ENCODE results near the gene PSMC3.

Gene PSMC3

GRCh38 chr11:47443028-47443700 lies 16.9 kb upstream of the PSMC3 start:
- no peak for DNase-seq (ENCODE audit: low spot score)

DNA sequence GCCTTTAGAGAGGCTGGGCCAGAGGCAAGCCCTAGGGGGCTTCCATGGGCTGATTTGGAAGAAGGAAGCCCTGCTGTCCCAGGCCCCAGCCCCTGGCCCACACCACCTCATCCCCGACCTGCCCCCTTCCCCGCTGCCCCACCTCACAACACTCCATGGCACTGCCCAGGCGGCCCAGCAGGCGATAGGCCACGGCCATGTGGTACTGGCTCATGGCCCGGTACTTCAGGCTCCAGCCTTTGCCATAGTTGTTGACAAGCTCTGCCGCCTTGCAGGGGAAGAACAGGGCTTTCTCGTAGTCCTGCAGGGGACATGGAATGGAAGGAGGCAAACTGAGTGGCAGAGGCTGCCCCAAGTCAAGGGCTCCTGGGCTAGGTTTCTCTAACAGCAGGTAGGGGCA lies 16.3 kb upstream of the PSMC3 start:
- no peak for DNase-seq (ENCODE audit: low spot score)

GRCh38 chr11:47441421-47441820 lies 15.2 kb upstream of the PSMC3 start:
- no peak for DNase-seq (ENCODE audit: low spot score)

DNA sequence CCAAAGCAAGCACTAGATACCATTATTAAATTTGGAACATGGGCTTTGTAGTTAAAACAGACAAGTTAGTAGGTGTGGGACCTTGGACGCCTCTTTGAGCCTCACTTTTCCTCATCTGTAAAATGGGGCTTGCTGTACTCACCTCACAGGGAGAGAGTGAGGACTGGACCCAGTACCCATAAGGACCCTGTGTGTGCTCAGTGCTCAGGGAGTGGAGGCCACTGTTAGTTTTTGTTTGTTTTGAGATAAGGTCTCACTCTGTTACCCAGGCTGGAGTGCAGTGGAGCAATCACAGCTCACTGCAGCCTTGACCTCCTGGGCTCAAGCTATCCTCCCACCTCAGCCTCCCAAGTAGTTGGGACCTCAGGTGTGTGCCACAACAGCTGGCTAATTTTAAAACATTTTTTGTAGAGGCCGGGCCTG lies 13.8 kb upstream of the PSMC3 start:
- DNase-seq (ENCODE audit: low spot score), result no peak

- no peak for DNase-seq (ENCODE audit: low spot score)
Measured at GRCh38 chr11:47438721-47439120, 12.5 kb upstream of the PSMC3 start.

- DNase-seq (ENCODE audit: low spot score), result no peak
Measured at GRCh38 chr11:47437746-47438418, 11.6 kb upstream of the PSMC3 start.

DNA sequence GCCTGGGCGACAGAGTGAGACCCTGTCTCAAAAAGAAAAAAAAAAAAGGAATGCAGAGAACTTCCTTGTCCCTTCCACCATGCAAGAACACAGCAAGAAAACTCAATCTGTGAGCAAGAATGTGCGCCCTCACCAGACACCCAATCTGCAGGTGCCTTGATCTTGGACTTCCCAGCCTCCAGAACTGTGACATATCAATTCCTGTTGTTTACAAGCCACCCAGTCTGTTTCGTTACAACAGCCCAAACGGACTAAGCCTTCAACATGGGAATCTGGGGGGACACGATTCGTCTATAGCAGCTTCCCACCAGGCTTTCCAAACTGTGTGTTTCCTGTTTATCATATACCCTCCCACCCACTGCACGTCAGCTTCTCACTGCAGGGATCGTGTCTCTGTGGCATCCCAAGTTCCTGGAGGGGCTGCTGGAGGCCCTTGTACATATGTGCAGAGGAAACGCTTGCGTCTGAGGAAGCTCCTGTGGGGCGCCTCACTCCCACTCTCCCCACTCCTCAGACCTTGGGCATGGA lies 11.0 kb upstream of the PSMC3 start:
- DNase-seq (ENCODE audit: low spot score), result no peak

DNA sequence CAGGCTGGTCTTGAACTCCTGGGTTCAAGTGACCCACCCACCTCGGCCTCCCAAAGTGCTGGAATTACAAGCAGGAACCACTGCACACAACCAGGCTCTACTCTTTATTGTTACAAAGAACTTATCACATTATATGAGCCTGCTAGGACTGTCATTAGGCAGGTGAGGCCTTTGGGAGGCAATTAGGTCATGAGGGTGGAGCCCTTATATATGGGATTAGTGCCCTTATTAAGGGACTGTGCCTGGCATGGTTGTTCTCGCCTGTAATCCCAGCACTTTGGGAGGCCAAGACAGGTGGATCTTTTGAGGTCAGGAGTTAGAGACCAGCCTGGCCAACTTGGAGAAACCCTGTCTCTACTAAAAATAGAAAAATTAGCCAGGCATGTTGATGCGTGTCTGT lies 10.5 kb upstream of the PSMC3 start:
- no peak for DNase-seq (ENCODE audit: low spot score)

GRCh38 chr11:47435687-47436086 lies 9.4 kb upstream of the PSMC3 start:
- no peak for DNase-seq (ENCODE audit: low spot score)

DNA sequence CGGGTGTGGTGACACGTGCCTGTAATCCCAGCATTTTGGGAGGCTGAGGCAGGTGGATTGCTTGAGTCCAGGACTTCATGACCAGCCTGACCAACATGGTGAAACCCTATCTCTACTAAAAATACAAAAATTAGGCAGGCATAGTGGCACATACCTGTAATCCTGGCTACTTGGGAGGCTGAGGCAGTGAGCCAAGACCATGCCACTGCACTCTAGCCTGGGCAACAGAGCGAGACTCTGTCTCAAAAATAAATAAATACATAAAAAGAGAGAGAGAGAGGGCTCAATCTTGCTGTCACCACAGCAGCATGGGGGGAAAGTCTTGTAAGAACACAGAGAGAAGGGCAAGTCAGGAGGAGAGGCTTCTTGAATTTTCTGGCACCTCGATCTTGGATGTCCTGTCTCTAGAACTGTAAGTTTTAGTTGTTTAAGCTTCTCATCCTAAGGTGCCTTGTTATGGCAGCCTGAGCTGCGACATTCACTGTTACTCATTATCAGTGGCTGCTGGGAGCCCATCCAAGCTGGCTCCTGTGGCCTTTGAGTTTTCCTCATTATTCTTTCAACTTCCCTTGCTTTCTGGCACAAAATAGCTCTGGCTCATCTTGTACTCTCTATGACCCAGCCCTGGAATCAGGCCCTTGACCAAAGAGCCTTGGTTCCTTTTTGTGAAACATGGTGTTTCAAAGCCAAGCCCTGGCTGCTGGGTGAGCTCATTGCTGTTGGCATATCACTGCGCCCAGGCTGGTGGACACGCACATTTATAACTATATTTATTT lies 8.0 kb upstream of the PSMC3 start:
- no peak for DNase-seq (ENCODE audit: low spot score)

DNA sequence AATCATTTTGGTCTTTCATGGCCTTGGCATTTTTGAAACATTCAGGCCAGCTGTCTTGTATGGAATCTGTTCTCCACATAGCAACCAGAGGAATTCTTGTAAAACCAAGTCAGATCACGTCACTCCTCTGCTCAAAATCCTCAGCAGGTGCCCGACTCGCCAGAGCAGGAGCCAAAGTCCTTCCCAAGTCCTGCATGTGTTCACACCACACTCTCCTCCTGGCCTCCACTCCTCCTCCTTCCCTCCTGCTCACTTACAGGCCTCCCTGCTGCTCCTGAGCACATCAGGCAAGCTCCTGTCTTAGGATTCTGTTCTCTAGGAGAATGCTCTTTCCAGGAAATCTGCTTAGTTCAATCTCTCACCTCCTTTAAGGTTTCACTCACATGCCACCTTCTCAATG lies 6.9 kb upstream of the PSMC3 start:
- DNase-seq (ENCODE audit: low spot score), result no peak

DNA sequence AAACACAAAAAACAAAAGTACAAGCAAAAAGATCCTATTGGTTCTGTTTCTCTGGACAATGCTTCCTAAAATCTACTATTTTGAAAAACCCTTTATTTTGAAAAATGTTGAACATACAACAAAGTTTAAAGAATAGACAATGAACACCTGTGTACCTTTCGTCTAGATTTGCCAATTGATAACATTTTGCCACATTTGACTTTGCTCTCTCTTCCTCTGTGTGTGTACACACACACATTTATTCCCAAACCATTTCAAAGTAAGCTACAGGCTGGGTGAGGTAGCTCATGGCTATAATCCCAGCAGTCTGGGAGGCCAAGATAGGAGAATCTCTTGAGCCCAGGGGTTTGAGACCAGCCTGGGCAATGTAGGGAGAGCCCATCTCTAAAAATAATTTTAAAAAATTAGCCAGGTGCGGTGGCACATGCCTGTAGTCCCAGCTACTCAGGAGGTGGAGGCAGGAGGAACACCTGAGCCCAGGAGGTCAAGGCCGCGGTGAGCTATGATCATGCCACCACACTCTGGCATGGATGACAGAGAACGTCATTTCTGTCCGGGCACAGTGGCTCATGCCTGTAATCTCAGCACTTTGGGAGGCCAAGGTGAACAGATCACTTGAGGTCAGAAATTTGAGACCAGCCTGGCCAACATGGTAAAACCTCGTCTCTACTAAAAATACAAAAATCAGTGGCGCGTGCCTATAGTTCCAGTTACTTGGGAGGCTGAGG lies 5.3 kb upstream of the PSMC3 start:
- DNase-seq (ENCODE audit: low spot score), result no peak

- no peak for DNase-seq (ENCODE audit: low spot score)
Measured at GRCh38 chr11:47430524-47430923, 4.3 kb upstream of the PSMC3 start.

DNA sequence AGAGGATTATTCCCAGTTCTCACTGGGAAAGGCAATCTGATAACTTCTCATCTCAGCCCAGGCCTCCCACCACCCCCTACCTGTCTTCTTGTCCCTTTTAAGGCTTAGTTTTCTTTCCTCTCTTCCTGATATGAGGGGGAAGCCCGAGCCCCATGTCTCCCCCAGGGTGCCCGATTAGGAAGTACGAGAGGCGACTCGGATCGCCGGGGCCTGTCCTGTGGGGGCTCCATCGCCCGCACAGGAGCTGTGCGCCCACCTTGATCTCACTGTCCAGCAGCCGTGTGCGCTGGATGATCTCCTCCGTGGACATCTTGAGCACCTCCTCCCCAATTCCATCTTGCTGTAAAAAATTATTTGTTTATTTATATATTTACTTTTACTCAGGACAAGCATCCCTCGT lies 628 bp downstream of the PSMC3 start:
- no peak for DNase-seq (ENCODE audit: low spot score)

DNA sequence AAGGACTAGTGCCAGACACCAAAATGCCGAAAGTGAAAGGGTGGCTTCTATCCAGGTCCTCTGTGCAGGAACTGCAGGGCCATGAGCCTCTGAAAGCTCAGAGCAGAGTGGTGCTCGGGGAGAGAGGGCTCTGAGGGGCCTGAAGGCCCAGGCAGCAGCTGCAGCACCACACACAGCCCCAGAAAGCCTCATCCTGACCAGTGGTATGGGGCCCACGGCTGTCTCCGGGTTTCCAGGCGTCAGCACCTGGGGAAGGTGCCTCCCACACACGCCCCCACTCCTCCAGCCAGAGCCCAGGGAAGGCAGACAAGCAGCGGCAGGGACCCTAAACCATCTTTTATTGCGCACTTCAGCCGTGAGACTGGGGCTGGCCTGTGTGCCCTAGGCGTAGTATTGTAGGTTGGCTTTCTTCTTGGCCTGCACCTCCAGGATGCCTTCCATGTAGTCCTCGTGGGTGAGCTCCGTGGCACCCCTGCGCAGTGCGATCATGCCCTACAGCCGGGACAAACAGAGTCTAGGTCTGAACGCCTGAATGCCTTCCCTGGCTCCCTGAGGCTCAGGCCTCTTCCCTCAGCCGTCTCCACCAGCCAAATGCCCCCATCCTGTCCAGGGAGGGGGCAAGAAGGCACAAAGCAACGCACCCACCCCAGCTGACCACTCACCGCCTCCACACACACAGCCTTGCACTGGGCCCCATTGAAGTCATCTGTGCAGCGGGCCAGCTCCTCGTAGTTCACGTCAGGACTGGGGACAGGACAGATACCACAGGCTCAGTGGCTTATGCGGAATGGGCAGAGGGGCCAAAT lies 7.6 kb downstream of the PSMC3 start:
- DNase-seq (ENCODE audit: low spot score), result no peak

DNA sequence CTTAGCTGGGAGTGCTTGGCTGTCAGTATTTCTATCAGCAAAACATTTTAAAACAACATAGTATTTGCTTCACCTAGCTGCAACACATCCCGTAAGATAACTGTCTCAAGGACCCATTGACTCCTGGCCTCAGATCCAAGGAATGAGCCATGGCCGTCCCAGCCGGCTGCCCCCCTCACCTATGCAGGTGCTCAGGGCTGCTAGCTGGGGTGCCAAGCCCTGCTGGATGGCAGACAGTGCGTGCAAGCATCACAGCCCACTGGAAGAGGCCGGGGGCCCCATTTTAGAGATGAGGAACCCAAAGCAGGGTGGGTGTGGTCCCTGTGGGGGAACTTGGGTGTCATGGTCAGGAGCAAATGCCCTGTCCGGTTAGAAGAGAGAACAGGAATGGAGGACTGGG lies 8.5 kb downstream of the PSMC3 start:
- DNase-seq (ENCODE audit: low spot score), result no peak

DNA sequence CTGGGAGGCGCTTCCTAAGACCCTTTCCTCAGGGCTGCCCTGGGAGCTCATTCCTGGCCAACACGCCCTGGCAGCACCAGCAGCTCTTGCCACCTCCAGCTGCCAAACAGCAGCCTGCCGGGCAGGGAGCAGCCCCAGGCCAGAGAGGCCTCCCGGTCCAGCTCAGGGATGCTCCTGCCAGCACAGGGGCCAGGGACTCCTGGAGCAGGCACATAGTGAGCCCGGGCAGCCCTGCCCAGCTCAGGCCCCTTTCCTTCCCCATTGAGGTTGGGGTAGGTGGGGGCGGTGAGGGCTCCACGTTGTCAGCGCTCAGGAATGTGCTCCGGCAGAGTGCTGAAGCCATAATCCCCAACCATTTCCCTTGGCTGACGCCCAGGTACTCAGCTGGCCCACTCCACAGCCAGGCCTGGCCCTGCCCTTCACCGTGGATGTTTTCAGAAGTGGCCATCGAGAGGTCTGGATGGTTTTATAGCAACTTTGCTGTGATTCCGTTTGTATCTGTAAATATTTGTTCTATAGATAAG lies 10.2 kb downstream of the PSMC3 start:
- no peak for DNase-seq (ENCODE audit: low spot score)

GRCh38 chr11:47415091-47415854 lies 11.0 kb downstream of the PSMC3 start:
- no peak for DNase-seq (ENCODE audit: low spot score)

DNA sequence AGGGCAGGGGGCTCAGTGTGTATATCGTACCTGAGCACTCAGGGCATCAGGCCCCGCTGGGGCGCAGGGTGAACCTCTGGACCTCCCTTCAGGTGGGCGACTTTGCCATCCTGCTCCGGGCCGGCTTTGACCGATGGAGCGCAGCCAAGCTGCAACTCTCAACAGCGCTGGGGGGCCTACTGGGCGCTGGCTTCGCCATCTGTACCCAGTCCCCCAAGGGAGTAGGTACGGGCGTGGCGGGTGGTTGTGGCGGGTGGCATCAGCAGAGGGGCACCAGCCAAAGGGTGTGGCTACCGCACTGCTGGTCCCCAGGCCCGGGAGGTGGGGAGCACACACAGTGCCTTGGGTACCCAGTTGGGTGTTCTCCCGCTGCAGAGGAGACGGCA lies 11.6 kb downstream of the PSMC3 start:
- DNase-seq (ENCODE audit: low spot score), result no peak

DNA sequence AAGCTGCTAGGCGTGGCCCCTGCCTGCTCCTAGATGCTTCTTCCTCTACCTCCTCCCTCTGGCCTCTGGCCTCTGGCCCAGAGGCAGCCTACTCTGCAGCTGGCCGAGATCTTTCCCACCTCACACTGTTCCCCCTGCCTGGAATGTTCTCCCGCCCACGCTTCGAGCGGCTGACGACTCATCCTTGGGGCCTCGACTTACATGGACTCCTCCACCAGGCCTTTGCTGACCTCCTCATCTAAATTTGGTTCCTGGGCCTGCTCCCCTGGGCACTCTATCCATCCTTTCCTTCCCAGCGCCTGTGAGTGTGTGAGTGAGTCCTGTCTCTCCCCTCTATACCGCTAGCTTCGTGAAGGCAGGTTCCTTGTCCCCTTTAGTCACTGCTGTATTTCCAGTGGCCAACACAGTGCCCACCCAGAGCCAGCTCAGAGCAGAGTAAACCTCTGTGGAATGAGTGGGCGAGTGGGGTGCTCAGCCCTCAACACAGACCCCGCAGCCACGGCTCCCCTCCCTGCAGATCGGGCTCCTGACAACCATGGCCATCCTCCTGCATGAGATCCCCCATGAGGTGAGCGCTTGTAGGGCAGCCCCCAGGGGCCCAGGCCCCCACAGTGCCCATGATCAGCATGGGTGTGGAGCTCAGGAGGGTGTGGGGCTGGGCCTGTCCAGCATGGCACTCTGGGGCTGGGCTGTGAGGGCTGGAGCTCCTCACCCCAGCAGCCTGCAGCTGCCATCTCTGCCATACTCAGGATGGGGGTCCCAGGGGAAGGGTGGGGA lies 12.1 kb downstream of the PSMC3 start:
- no peak for DNase-seq (ENCODE audit: low spot score)
